NB4 (cell line): ENCODE results near the gene SULT6B1.
A peak's percentile ranks its signal among the peaks of the same experiment; 100 is the strongest.

Experiments
- DNase-seq: peaks from one replicate; pipeline ENCODE4 v3.0.0; 2010; ENCODE audit warnings: low read depth
- H3K4me3 ChIP-seq: one replicate; pipeline ENCODE4 v1.5.1; 2011; ENCODE audit warnings: mild to moderate bottlenecking, low read depth, low read length, moderate library complexity
- MAX ChIP-seq: IDR thresholded peaks from 2 replicates; pipeline ENCODE4 v1.6.1; 2011; ENCODE audit warnings: low read depth, low read length
- MYC ChIP-seq: IDR thresholded peaks from 2 replicates; pipeline ENCODE4 v1.6.1; 2011; ENCODE audit warnings: low read depth, low read length
- POLR2A ChIP-seq: IDR thresholded peaks from 2 replicates; pipeline ENCODE4 v1.6.1; 2011; ENCODE audit warnings: mild to moderate bottlenecking; ENCODE audit not compliant: insufficient read length; ENCODE audit errors: extremely low read depth
- TF ChIP-seq, protein P1 (sequence below): IDR thresholded peaks from one replicate; pipeline ENCODE4 v1.5.1; 2012; ENCODE audit warnings: low read depth, low read length

SULT6B1 gene

GRCh38 chr2:37190290-37190689 lies 1.8 kb upstream of the SULT6B1 start:
- DNase-seq, result peak; percentile 90
- H3K4me3 ChIP-seq, result peak overlapping the region; percentile 41
- TF ChIP-seq MYC, result peak; percentile 55; the same call in 1 of the 2 replicates
- TF ChIP-seq MAX, result peak; percentile 26; the same call in 1 of the 2 replicates
- no peak for TF ChIP-seq POLR2A

DNA sequence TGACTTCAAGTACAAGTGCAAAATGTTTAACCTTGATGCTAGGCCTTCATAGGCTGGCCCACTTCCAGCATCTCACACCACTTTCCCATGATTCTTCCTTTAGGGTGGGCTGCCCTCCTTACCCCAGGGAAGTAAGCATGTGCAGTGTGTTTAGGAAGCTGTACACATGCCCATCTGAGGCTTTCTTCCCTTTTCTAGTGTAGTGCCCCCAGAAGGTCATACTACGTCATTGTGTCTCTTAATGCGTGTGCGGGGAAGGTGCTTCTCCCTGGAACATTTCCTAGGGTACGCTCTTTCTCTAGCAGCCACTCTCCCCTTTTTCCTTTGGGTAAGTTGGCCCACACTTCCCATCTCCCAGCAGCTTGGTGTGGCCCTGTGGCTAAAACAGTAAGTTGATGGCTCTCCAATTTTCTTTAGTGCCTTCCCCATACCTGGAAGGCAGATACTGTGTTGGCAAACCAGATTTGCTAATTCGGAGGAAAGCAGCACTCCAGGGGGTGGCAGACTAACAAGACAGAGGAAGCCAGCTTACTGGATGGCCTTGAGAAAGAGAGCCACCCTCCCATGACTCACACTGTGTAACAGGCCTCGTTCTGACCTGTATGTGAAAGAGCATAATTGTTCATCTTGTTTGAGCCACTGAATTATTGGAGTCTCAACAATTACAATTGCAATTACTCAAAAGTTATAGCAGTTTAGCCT lies 1.1 kb upstream of the SULT6B1 start:
- TF ChIP-seq MYC (peak; percentile 34; the same call in 1 of the 2 replicates), POLR2A (no peak), MAX (peak; percentile 52; the same call in 1 of the 2 replicates)
- TF ChIP-seq, protein P1, sequence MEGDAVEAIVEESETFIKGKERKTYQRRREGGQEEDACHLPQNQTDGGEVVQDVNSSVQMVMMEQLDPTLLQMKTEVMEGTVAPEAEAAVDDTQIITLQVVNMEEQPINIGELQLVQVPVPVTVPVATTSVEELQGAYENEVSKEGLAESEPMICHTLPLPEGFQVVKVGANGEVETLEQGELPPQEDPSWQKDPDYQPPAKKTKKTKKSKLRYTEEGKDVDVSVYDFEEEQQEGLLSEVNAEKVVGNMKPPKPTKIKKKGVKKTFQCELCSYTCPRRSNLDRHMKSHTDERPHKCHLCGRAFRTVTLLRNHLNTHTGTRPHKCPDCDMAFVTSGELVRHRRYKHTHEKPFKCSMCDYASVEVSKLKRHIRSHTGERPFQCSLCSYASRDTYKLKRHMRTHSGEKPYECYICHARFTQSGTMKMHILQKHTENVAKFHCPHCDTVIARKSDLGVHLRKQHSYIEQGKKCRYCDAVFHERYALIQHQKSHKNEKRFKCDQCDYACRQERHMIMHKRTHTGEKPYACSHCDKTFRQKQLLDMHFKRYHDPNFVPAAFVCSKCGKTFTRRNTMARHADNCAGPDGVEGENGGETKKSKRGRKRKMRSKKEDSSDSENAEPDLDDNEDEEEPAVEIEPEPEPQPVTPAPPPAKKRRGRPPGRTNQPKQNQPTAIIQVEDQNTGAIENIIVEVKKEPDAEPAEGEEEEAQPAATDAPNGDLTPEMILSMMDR, result peak; percentile 10
- peak overlapping the region; percentile 41 for H3K4me3 ChIP-seq
- DNase-seq, result peak; percentile 98

DNA sequence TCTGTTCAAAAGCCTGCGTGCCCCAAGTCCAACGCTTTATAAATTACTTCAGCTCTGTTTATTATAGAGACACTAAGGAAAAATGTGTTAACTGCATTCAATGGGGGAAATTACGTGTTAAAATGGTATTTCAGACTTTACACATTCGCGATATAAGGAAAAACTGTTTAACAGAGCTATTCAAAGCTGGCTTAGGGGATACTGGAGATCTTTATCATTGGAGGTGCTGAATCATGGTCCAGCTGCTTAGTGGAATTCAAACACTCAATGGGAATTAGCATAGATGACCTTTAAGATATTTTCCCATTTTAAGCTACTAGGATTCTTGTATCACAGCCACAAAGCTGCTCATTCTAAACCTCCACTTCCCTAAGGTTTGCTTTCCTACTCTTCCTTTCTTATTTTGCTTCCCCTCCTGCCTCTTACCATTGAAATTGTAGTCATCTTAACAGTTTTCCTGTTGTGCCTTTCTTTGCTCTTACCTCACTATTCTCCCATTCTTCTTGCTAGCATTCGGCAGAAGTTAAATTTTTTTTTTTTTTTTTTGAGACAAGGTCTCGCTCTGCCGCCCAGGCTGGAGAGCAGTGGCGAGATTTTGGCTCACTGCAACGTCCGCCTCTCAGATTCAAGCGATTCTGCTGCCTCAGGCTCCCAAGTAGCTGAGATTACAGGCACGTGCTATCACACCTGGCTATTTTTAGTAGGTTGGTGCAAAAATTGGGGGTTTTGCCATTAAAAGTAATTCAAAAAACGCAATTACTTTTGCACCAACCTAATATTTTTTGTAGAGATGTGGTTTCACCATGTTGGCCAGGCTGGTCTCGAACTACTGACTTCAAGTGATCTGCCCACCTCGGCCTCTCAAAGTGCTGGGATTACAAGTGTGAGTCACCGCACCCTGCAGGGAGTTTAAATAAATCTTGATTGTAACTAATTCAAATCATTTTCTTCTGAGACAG lies 6.5 kb downstream of the SULT6B1 start:
- no peak for DNase-seq
- H3K4me3 ChIP-seq, result no peak overlapping the region
- TF ChIP-seq MAX, result no peak
- no peak for TF ChIP-seq MYC
- TF ChIP-seq, protein P1, result no peak
- no peak for TF ChIP-seq POLR2A

DNA sequence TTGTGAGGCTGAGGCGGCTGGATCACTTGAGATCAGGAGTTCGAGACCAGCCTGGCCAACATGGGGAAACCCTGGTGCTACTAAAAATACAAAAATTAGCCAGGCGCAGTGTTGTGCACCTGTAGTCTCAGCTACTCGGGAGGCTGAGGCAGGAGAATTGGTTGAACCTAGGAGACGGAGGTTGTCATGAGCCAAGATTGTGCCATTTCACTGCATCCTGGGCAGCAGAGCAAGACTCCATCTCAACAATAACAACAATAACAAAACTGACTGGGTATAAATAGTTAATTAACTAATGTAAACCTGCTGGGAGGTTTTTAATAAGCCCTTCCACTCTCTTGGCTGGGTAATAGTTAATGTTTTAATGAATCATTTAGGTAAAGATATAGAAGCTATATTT lies 7.8 kb downstream of the SULT6B1 start:
- TF ChIP-seq MYC (no peak), POLR2A (no peak), MAX (no peak)
- TF ChIP-seq, protein P1, result no peak
- no peak for DNase-seq
- H3K4me3 ChIP-seq, result no peak overlapping the region

DNA sequence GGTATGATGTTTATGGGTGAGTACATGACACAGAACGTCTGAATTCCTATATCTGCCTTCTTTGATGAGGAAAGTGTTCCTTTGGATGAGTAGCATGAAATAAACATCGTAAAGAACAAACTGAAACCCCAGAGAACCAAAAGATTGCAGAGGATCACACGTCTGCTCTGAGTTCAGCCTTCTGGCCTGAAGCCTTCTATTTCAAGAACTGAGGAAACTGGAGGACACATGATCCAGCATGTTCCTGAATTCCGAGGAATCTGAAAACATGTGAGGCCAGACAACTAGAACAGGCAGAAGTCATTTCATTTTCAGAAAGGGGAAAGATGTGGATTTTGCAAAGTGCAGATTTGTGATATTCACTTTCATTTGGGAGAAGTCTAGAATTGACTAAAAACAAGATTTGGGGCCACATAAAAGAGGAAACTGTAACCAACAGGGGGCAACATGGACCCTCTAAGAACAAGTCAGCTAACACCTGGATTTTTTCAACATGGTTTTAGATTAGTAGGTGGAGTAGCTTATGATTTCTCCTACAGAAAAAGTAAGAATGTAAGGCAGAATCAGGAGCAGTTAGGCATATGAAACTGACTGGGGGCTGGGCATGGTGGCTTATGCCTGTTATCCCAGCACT lies 8.3 kb downstream of the SULT6B1 start:
- TF ChIP-seq MAX, result no peak
- no peak for TF ChIP-seq MYC
- TF ChIP-seq, protein P1, result peak; percentile 25
- no peak for TF ChIP-seq POLR2A
- H3K4me3 ChIP-seq, result no peak overlapping the region
- DNase-seq, result no peak

DNA sequence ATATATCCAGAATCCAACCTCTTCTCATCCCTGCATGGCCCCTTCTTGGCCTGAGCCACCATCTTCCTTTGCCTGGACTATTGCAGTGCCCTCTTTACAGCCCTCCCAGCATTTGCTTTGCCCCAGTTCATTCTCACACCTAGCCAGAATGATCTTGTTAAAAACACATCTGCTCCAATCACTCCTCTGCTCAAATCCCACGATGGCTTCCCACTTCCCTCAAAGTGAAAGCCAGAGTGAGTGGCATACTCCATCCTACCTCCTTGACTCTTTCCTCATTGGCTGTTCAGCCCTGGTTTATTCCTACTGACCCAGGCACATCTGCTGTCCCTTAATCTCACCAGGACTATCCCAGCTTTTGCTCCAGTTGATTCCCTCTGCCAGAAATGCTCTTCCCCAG lies 14.7 kb downstream of the SULT6B1 start:
- TF ChIP-seq MAX, result no peak
- H3K4me3 ChIP-seq, result no peak overlapping the region
- DNase-seq, result no peak
